Measurements from ENCODE around the gene GPSM1.
A peak's percentile ranks its signal among the peaks of the same experiment; 100 is the strongest.

Gene GPSM1

DNA sequence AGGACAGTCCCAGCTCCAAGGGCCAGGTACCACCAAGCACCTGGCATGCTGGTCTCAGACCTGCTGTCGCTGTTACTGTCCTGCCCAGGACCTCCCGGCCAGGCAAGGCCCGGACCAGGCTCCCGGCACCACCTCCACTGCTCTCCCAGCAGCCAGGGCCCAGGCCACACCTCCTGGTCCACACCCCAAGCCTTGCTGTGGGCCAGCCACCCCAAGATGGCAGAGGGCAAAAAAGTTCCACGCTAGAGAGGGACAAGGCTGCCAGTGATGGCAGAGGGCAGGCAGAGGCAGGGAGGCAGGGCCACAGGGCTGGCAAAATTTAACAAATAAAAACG lies 35.1 kb downstream of the GPSM1 start:
- peaks cover 69% of the 10 kb centered on the region for H3K4me1 ChIP-seq
- peak overlapping the region; percentile 64 for H3K4me2 ChIP-seq
- H3K36me3 ChIP-seq: peaks cover 46% of the 10 kb centered on the region
- H3K4me3 ChIP-seq: no peak overlapping the region; the same call in 1 of the 2 replicates
- H3K27ac ChIP-seq: no peak overlapping the region
- H3K9me3 ChIP-seq: no peaks in the 10 kb centered on the region
- peaks cover 55% of the 10 kb centered on the region for H4K20me1 ChIP-seq
- H3K27me3 ChIP-seq: no peaks in the 10 kb centered on the region
- peak overlapping the region; percentile 38; the same call in 1 of the 2 replicates for H3K9ac ChIP-seq
- no peak for TF ChIP-seq Cebpa-rat (IDR thresholded peaks at IDR 0.05)

DNA sequence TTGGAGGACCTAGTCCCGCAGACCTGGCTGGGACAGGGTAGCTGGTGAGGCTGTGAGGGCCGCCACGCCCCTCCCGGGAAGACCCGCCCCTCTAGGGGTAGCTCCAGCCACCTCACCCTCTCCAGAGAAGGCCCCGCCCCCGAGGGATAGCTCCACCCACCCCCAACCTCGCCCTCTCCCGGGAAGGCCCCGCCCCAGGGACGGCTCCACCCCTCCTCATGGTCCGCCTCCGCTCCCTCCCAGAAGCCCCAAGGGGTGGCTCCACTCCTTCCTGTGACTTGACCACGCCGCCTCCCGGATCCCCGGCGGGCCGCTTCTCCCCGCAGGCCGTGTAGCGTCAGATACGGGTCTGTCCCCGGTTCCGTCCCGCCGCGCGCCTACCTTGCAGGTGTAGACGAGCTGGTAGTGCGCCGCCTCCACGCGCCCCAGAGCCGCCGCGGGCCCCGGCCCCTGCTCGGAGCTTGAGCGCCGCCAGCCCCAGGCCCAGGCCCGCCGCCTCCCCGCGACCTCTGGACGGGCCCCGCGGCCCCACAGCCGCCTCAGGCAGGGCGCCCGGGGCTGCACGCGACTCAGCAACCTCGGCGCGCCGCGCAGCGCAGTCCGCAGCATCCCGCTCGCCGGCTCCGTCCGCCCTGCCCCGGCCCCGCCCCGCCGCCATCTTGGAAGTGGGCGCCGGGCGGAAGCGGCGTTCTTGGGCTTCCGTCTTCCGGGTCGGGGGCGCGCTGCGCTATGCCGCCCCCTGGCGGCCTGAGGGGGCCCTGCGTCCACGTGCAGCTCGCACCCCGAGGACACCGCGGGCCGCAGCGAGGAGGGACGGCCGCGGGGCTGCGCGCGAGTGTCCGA lies 36.0 kb downstream of the GPSM1 start, which contains the start of gene DNLZ:
Gene DNLZ (minus strand): TSS at position 639 of the 843 bp plus-strand sequence. CDS start 30 bp downstream, at position 609.
- TF ChIP-seq Cebpa-rat (IDR thresholded peaks at IDR 0.05): no peak
- Histone ChIP-seq H3K4me2 (peak within 1 kb of the TSS; percentile 80), H3K4me3 (peak within 1 kb of the TSS; percentile 95), H3K9me3 (no peaks in the 10 kb centered on the region), H3K9ac (peak within 1 kb of the TSS; percentile 93), H3K27me3 (no peaks in the 10 kb centered on the region), H3K4me1 (peaks cover 78% of the 10 kb centered on the region), H3K36me3 (peaks cover 37% of the 10 kb centered on the region), H4K20me1 (peaks cover 46% of the 10 kb centered on the region), H3K27ac (peak within 1 kb of the TSS; percentile 96)

DNA sequence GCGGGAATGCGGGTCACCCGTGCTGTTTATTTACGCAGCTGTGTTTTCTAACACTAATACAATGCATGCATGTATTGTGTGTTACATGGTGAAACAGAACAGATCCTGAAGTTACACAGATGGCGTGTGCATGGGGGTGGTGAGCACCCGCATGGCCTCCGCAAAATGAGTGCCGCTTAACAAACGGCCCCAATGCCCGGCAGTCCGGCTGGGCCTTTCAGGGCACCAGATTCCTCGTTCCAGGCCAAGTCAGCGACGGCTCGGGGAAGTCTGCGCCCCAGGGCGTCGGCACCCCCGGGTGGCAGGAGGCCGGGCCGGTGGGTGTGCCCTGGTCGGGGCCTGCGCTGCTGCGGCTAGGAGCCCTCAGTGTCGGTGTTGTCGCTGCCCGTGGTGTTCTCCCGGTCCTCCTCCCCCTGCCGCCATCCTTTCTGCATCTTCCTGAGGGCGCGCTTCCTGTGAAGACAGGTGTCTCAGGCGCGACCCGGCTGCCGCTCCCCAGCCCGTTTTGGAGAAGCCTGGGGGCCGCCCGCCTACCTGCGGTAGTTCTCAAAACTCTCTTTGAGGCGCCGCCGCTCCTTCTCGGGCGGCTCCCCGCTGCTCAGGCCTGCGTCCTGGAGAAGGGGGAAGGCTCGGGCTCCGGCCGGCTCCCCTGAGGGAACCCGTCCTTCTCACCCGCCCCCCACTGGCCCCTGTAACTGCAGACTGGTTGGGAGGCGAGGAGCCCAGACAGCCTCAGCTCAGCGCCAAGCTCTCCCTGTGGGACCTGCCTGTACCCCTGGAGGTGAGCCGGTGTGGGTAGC lies 36.8 kb downstream of the GPSM1 start:
- Histone ChIP-seq H3K9ac (peak overlapping the region; percentile 93; the same call in 1 of the 2 replicates), H3K9me3 (no peaks in the 10 kb centered on the region), H3K27me3 (no peaks in the 10 kb centered on the region), H3K27ac (peak overlapping the region; percentile 75), H4K20me1 (peaks cover 38% of the 10 kb centered on the region), H3K4me2 (peak overlapping the region; percentile 80), H3K4me3 (peak overlapping the region; percentile 95), H3K36me3 (peaks cover 29% of the 10 kb centered on the region; the same call in 1 of the 2 replicates), H3K4me1 (peaks cover 84% of the 10 kb centered on the region)
- TF ChIP-seq Cebpa-rat (IDR thresholded peaks at IDR 0.05): no peak

GRCh38 chr9:136364942-136365774 lies 37.8 kb downstream of the GPSM1 start:
- H3K4me1 ChIP-seq: peaks cover 80% of the 10 kb centered on the region
- no peaks in the 10 kb centered on the region for H3K9me3 ChIP-seq
- H4K20me1 ChIP-seq: peaks cover 28% of the 10 kb centered on the region
- H3K9ac ChIP-seq: peak overlapping the region; percentile 45
- H3K4me2 ChIP-seq: peak overlapping the region; percentile 80
- H3K27me3 ChIP-seq: no peaks in the 10 kb centered on the region
- TF ChIP-seq Cebpa-rat (IDR thresholded peaks at IDR 0.05): no peak
- H3K27ac ChIP-seq: peak overlapping the region; percentile 75
- H3K36me3 ChIP-seq: peaks cover 32% of the 10 kb centered on the region; the same call in 1 of the 2 replicates
- H3K4me3 ChIP-seq: no peak overlapping the region

DNA sequence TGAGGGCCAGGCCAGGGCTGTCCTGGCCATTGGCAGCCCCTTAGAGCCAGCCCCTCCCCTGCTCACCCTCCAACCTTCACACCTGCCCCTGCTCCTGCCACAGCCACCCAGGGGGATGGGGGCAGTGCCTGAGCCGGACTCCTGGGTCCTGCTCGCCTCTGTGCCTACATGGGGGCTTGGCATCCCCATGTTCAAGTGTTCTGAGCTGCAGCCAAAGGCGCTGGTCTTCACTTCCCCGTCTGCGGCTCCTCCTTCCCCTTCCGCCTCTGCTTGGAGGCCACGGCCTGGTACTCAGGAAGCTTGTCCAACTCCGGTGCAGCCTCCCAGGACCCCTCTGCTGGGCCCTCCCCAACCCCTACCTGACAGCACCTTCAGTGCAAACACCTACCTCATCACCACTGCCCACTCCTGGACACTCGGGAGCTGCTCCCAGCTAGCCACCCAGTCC lies 38.5 kb downstream of the GPSM1 start:
- peaks cover 22% of the 10 kb centered on the region for H4K20me1 ChIP-seq
- no peak overlapping the region for H3K4me3 ChIP-seq
- H3K27ac ChIP-seq: peak overlapping the region; percentile 75
- TF ChIP-seq Cebpa-rat (IDR thresholded peaks at IDR 0.05): no peak
- H3K27me3 ChIP-seq: no peaks in the 10 kb centered on the region
- no peaks in the 10 kb centered on the region for H3K9me3 ChIP-seq
- peaks cover 36% of the 10 kb centered on the region; the same call in 1 of the 2 replicates for H3K36me3 ChIP-seq
- peak overlapping the region; percentile 45 for H3K9ac ChIP-seq
- peak overlapping the region; percentile 80 for H3K4me2 ChIP-seq
- H3K4me1 ChIP-seq: peaks cover 86% of the 10 kb centered on the region

DNA sequence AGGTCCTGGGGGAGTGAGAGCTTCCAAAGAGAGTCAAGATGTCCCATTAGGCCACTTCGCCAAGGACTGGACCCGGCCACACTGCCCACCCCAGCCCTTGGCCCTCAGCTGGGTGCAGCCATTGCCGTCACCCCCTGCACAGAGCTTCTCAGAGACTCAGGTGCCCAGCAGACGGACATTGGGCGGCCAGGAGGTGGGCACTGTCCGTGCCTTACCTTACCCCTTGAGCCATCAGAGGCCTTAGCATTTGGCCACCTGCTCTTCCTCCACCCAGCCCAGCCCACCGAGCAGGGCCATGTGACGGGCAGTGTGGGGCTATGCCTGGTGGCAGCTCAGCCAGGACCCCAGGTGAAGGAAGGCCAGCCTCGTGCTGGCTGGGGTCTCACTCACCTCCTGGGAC lies 39.5 kb downstream of the GPSM1 start:
- TF ChIP-seq Cebpa-rat (IDR thresholded peaks at IDR 0.05): no peak
- peaks cover 87% of the 10 kb centered on the region for H3K4me1 ChIP-seq
- peaks cover 11% of the 10 kb centered on the region for H4K20me1 ChIP-seq
- no peak overlapping the region for H3K9ac ChIP-seq
- no peaks in the 10 kb centered on the region for H3K27me3 ChIP-seq
- H3K4me3 ChIP-seq: no peak overlapping the region
- peak overlapping the region; percentile 75 for H3K27ac ChIP-seq
- no peaks in the 10 kb centered on the region for H3K9me3 ChIP-seq
- H3K36me3 ChIP-seq: peaks cover 29% of the 10 kb centered on the region; the same call in 1 of the 2 replicates
- peak overlapping the region; percentile 66; the same call in 1 of the 2 replicates for H3K4me2 ChIP-seq

DNA sequence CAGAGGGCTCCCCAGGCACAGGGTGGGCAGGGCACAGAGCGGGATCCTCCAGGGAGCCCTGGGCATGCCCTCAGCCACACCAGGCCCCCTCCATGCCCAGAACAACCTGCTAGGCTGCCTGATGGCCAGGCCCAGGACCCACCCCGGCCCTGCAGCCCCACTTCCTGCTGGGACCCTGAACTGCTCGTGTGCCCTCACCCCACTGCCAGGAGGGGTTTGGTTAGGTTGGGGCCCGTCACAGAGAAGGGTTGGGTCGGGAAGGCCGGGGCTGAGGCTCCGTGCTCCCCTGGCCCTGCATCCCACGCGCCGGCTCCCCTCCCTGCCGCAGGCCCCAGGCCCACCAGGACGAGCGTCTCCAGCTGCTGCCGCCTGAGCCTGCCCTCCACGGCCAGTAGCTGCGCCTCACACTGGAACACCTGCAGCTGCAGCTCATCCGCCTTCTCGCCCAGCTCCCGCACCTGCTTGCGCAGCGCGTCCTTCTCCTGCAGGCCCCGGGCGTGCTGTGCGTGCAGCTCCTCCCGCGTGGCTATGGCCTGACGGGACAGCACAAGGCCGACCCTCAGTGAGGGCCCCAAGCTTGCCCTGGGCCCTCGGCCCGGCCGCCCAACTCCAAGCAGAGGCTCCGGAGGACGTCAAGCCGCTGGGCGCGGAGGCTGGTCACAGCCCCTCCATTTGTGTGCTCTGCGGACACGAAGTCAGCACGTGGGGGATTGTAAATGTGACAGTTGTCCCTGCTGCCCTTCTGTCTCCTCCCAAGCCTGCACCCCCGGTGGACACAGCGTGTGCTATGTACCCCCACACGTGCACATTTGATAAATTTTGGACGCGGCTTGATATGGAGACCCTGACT lies 40.2 kb downstream of the GPSM1 start:
- Histone ChIP-seq H3K36me3 (peaks cover 23% of the 10 kb centered on the region; the same call in 1 of the 2 replicates), H4K20me1 (peaks cover 4% of the 10 kb centered on the region), H3K27me3 (no peaks in the 10 kb centered on the region), H3K27ac (peak overlapping the region; percentile 48; the same call in 1 of the 2 replicates), H3K4me1 (peaks cover 87% of the 10 kb centered on the region), H3K4me2 (peak overlapping the region; percentile 66), H3K9ac (no peak overlapping the region; the same call in 1 of the 2 replicates), H3K4me3 (no peak overlapping the region), H3K9me3 (no peaks in the 10 kb centered on the region)
- no peak for TF ChIP-seq Cebpa-rat (IDR thresholded peaks at IDR 0.05)

DNA sequence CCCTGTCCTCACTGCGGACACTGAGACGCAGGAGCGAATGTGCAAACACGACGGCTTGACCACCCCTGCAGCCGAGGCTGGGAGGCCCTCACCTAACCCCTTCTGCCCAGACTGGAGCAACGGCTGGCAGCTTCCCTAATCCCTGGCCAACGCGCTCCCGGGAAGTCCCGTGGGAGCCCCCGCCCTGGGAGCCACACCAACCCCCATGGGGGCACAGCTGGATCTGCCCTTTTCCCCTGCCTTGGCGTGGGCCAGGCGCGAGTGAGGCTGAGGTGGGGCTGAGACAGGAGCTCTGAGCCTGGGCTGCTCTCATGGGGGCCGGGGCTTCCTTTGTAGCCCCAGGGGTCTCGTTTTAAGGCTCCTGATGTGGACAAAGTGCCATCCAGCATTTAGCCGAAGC lies 40.9 kb downstream of the GPSM1 start:
- H3K9me3 ChIP-seq: no peaks in the 10 kb centered on the region
- peaks cover 23% of the 10 kb centered on the region; the same call in 1 of the 2 replicates for H3K36me3 ChIP-seq
- no peaks in the 10 kb centered on the region for H4K20me1 ChIP-seq
- H3K4me1 ChIP-seq: peaks cover 89% of the 10 kb centered on the region
- no peaks in the 10 kb centered on the region for H3K27me3 ChIP-seq
- no peak for TF ChIP-seq Cebpa-rat (IDR thresholded peaks at IDR 0.05)
- peak overlapping the region; percentile 36 for H3K9ac ChIP-seq
- H3K4me2 ChIP-seq: peak overlapping the region; percentile 66
- no peak overlapping the region for H3K4me3 ChIP-seq
- H3K27ac ChIP-seq: peak overlapping the region; percentile 48

Data from BLaER1 (cell line).